HG02759 (cell line): ENCODE results near the gene ADAMTS7.
"Not testable (repeated sequence)": the region's sequence is repeated elsewhere in the genome, so short reads cannot be mapped to it uniquely, and the experiment has no call there.

Experiments used
- ATAC-seq: cut with Tn5 transposase; IDR thresholded peaks from one replicate; pipeline ENCODE4 v1.9.1; 2021; ENCODE audit warnings: mild to moderate bottlenecking, moderate library complexity; ENCODE audit not compliant: unreplicated experiment

Gene ADAMTS7

GRCh38 chr15:78766041-78766440, 45.2 kb downstream of the ADAMTS7 start:
- no peak for ATAC-seq

DNA sequence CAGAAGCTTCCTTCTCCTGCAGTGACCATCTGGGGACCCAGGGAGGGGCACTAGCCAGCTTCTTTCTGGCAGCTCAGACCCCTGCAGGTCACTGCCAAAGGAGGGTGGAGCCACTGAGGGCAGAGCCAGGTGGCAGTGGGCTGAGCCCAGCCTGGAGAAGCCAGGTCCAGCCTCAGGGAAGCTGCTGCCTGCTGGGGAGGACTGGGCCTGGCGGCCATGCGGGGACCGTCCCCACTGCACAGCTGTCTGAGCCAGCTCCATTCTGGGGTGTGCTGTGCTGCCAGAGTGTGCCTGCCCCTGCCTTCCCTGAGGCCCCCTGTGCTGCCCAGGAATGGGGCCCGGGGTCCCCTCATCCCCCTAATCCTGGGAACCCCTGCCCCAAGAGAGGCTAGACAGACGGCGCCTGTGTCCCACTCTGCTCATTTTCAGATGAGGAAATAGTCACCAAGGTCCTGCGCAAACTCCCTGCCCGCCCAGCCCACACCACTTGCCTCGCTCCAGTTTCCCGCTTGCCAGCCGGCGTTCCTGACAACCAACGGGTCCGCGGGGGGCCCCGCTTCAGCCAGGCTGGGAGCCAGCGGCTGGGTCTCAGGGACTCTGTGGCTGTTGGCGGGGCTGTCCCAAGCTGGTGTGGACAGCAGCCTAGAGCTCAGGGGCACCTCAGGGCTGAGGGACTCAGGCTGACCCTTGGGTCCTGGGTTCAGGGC, 46.0 kb downstream of the ADAMTS7 start:
- not testable (repeated sequence) for ATAC-seq

DNA sequence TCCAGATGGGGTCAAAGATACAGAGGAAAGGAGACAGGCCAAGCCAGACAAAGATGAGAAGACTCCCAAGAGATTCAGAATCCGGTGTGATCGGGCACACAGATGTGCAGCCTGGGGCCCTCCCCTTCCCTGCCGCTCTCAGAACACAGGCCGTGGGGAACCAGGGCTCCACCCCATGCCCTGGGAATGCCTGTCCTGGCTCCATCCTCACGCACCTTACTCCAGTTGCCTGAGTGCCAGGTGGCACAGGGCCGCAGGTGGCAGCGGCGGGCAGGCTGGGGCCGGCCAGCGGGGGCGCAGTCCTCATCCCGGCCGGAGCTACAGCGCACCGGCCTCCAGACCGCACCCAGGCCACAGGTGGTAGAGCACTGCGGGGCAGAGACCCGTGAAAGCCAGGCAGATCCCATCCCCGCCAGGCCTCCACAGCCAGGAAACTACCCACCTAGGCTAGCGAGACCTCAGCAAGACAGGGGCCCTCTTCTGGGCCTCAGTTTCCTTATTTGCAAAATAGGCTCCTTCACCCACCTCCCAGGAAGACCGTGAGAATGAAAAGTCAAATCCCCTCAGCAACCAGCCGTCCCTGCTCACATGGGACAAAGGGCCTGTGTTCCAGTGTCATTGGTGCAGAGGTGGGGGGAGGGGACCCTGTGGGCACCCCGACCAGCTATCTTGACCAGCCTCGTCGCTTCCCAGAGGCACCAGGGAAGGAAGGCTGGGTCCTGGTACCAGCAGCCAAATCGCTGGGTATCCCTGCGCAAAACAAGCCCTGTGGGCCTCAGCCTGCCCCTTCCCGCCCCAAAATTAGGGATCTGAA, 46.7 kb downstream of the ADAMTS7 start:
- ATAC-seq = not testable (repeated sequence)

GRCh38 chr15:78763796-78764241, 47.4 kb downstream of the ADAMTS7 start:
- no peak for ATAC-seq

DNA sequence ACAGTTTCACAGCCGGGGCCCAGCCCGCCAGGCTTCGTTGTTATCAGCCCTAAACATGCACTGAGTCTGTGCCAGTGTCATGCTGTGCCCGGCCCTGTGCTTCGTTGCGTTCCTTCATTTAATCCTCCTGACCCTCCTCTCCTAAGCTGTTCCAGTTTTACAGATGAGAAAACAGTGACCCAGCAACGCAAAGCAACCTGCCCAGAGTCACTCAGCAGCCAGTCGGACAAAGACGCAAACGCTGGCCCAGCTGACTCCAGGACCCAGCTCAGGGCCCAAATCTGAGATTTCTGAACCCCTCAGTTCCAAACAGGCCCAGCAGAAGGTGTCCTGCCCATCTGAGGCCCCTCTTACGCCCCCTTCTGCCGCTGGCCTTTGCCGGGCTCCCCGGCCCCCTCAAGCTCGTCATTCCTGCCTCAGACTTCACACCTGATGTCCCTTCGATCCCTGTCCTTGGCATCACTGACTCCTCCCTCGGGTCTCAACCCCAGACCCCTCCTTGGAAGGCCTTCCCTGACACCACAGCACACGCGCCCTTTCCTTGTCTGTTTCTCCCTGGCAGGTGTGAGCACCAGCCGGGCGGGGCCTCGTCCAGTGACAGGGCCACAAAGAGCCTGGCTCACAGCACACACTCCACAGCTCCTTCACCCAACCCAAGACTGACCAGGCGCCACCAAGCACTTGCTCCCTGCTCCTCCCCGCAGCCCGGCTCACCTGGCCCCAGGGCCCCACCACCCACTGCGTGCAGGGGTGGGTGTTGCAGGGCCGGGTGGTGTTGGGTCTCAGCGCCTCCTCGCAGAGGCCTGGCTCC, 48.1 kb downstream of the ADAMTS7 start:
- no peak for ATAC-seq

- not testable (repeated sequence) for ATAC-seq
Observed at GRCh38 chr15:78762386-78762961, 48.8 kb downstream of the ADAMTS7 start.

DNA sequence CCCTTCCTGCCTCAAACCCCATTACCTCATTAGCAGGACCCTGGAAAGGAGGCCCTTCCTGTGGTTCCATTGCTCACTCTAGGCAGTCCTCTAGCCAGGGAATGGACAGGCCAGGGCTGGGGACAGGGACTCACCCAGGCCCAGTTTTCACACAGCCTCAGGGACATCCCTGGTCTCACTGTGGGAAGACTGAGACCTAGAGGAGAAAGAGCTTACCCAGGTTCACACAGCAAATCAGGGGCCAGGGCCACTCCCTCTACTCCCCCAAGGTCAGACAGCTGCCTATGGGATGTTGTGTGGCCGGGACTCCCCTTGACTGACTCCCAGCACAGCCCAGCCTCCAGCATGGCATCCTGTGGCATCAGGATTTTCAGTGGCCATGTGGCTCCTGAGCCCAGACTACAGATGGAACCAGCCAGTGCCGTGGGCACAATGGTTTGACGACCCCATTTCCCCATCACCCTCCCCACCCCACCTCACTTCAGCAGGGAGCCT, 49.3 kb downstream of the ADAMTS7 start:
- ATAC-seq = no peak

DNA sequence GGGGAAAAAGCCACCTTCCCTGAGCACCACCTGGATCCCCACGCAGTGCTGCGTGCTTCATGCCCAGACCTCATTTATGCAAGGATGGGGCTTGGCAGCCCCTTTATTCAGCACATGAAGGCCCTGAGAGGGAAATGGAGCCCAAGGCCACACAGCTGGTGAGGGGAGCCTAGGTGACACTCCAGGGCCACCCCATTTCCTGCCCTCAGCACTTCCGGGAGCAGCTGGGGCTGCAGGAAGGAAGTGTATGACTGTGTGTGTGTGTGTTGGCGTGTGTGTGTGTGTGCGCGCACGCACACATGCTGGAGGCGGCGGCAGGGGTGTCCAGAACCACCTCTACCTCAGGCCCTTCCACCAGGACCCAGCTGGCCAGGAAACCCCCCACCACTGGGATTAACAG, 49.8 kb downstream of the ADAMTS7 start:
- ATAC-seq = peak; percentile 40

DNA sequence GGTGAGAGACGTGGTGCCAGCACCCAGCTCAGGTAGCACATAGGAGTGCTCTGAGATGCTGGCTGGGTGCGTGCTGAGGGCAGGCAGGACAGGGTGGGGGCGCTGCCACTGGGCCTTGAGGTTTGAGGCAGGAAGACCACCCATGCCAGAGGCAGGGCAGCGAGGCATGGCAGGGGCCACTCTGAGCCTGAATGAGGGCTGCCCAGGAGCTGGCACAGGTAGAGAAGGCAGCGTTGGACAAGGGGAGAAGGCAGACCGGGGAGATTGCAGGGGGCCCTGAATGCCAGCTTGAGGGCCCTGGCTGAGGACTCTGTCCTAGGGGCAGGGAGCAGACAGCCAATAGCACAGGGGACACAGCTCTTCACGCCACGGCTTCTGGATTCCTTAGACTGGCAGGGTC, 50.2 kb downstream of the ADAMTS7 start:
- no peak for ATAC-seq

DNA sequence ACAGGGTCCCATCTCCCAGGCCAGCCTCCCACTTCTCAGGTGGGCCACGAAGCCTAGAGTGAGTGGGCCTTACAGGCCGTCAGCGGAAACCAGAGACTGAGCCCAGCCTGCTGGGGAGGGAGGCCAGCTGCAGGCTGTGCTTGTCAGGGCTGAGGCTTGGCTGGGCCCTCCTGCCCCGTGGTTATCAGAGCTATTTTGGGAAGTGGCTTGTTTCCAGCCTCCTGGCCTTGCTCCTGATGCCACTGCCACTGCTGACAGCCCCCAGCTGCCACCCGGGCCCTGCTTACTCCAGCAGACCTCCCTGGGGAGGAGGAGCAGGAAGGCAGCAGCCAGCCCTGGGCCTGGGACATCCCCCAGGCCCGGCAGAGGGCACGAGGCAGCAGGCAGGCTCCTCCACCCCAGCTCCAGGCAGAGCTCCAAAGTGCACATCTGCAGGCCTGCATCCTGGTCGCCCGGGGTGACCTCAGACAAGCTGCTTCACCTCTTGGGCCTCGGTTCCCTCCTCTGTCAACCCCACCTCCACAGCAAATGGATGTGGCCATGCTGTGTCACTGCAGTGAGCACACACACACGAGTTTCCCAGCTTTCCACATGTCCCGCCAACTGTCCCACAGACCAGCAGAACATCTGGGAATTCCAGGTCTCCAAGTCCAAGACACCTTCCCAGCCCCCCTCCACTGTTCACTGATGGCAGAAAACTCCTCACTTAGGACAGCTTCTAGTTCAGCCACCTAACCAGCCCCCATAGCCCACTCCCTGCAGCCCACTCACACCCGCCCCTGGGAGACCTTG, 51.0 kb downstream of the ADAMTS7 start:
- ATAC-seq = not testable (repeated sequence)

DNA sequence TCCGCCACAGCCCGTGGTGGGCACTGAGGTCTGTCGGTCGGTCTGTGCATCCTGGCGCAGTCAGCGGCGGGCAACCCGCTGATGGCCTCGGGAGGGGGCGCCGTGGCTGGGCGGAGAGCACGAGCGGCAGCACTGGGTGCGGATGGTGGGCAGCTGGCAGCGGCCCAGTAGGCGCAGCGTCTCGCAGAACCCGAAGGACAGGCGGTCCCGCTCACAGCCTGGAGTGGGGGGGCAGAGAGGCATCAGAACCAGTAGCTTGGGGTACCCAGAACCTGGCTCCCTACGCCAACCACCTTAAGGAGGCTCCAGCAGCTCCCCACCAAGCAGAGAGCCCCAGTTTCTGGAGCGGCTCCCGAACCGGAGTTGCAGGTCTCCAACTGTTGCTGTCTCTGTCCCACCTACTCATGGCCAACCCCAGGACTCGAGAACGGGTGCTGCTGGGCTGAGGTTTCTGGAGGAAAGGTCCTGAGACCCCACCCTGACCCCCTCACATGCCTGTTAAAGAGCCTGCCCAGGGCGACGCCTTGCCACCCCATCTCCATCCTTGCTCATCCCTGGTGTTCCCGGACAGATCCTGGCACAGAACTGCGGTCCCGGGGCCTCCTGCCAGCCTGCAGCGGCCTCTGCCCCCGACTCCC, 51.8 kb downstream of the ADAMTS7 start:
- not testable (repeated sequence) for ATAC-seq

DNA sequence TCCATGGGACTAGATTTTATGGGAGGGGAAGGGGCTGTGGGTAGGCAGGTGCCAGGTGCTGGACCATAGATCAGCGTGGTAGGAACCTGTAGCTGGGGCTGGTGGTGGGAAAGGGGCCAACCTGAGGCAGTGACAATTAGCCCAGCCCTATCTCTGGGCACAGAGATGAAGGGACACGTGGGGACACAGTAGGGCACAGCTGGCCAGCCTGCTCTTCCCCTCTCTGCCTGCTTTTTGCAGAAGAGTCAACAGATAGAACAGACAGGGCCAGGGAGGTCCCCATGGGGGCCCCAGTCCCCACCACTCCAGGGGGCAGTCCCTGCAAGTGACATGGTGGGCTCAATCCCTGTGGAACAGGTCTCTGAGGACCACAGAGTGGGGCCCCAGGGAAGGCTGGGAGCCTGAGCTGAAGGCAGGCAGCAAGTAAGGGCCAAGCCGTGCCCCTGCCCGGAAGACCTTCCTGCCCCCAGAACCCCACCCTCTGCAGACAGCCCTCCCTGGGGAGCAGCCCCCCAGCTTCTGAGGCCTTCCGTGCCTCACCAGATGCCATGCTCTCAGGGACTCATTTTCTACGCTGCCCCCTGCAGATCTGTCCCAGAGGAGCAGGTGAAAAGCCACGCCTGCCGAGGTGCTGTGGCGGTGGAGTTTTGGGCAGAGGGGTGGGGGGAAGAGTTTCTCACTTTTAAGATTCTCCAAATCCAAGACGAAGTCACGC, 52.6 kb downstream of the ADAMTS7 start:
- not testable (repeated sequence) for ATAC-seq

- not testable (repeated sequence) for ATAC-seq
Observed at GRCh38 chr15:78758084-78758483, 53.2 kb downstream of the ADAMTS7 start.

DNA sequence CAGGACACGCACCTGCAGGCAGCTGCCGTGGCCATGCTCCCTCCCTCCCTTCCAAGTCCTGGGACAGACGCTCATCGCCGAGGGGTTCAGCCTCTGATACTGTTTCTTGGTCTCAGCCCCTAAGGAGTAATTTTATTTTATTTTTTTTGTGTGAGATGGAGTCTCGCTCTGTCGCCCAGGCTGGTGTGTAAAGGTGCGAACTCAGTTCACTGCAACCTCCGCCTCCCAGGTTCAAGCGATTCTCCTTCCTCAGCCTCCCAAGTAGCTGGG, 53.7 kb downstream of the ADAMTS7 start:
- no peak for ATAC-seq

DNA sequence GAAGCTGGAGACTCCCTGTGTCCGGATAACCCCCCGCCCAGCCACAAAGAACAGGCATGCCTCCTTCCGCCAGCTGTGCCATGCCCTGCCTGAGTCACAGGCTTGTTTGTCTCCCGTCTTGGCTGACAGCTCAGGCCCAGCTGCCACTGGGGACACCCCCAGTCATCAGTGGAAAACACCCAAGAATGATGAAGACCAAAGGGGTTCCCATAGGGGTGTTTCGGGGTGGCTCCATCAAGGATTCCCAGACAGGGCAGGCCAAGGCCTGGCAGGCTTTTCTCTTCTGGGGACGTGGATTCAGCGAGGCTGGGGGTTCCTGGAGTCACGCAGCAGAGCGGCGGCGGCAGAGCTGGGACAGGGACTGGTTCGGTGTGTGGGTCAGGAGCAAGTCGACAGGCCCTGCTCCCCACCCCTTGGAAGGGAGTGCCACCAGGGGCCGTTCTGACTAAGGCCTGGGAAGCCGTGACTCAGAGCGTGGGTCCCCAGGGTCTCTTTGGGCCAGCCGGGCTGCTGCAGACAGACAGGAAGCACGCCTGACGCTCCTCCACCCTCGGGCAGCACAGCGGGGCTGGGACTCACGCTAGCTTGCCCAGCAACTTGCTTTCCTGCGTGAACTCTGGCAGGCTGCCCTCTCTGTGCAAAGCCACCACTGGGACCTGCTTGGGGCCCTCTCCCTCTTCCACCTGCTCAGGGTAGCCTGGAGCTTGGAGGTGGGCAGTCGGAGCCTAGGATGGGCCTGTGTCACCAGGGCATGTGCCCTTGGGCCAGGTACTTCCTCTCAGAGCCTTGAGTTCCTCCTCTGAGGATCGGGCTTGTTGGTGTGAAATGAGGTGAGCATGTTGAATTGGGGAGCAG, 54.3 kb downstream of the ADAMTS7 start:
- ATAC-seq = peak; percentile 72

DNA sequence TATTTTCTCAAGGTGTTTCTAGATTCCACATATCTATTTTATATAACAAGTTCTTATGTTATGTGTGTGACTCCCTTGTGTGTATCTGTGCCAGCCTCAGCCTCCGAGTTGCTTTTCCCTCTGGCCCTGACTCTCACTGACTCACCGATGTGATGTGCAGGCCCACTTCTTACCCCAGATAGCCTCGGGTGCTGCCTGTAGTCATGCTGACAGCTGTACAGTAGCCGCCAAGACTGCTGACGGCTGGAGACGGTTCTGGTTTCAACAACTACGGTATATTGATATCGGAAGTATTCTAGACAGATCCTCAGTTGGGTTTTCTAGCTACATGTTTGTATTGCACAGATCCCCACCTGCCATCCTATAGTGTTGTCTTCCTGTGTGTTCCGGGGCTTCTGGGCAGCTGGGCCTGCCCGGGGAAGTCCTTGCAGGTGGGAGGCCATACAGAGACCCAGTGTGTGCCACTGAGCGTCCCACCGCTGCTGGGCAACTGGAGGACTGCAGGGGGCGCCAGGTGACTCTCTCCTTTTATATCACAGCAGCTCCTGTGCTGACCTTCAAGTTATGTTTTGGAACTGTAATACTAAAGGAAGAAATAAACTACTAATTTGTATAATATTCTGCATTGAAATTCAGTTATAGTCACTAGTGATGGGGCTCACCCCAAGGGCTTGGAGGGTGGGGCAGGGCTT, 55.2 kb downstream of the ADAMTS7 start:
- not testable (repeated sequence) for ATAC-seq

- ATAC-seq = not testable (repeated sequence)
Observed at GRCh38 chr15:78754637-78755280, 56.5 kb downstream of the ADAMTS7 start.
